Left lung (tissue), 10 donors: ENCODE measurements around the gene ANKFY1. TPM values are rescaled to one million over a fixed set of nuclear protein-coding genes. Genes with fewer than 3 reads are reported as not detected.

Experiments
- ATAC-seq: fragments of 200-7000 bp; cut with Tn5 transposase; one replicate; pipeline ENCODE4 v1.9.1; 2020; ENCODE audit warnings: moderate library complexity
- DNase-seq, 4 donors: peaks; one replicate each; pipeline ENCODE4 v3.0.0-alpha.2; 2013 to 2020
- H3K27ac ChIP-seq, 2 donors: fragments of 200-600 bp; sonication (generic) in 1 of 2; one replicate each; pipeline versions ENCODE4 v1.5.0 to v1.8.0; 2020 to 2021
- H3K27me3 ChIP-seq, 2 donors: fragments of 200-600 bp; sonication (generic) in 1 of 2; one replicate each; pipeline versions ENCODE4 v1.5.0 to v1.8.0; 2020 to 2021
- H3K36me3 ChIP-seq, 2 donors: fragments of 200-600 bp; sonication (generic) in 1 of 2; one replicate each; pipeline versions ENCODE4 v1.5.0 to v1.8.0; 2020 to 2021
- H3K4me1 ChIP-seq, 2 donors: fragments of 200-600 bp; one replicate each; pipeline ENCODE4 v1.8.0; 2021
- H3K4me3 ChIP-seq, 2 donors: fragments of 200-600 bp; sonication (generic) in 1 of 2; one replicate each; pipeline versions ENCODE4 v1.5.0 to v1.8.0; 2020 to 2021; ENCODE audit warnings: mild to moderate bottlenecking in 1 of 2
- H3K9me3 ChIP-seq, 2 donors: fragments of 200-600 bp; sonication (generic) in 1 of 2; one replicate each; pipeline versions ENCODE4 v1.5.0 to v1.8.0; 2020 to 2021
- CTCF ChIP-seq, 2 donors: fragments of 200-600 bp; sonication (generic) in 1 of 2; IDR thresholded peaks; one replicate each; pipeline versions ENCODE4 v1.5.0 to v1.8.0; 2021; ENCODE audit warnings: antibody characterized with exemption in 2 of 2
- intact Hi-C, 2 donors: fragments of 100-400 bp; cut with DNase I; formaldehyde crosslinking; loops; one replicate each; pipeline versions ENCODE4 v1.11.2 to v1.14.2; 2022
- polyA plus RNA-seq, 6 donors: library from polyadenylated mRNA; unstranded; fragments of 120-200 nt; gene quantifications; one replicate each; pipeline ENCODE4 v1.2.1, GENCODE V29; 2013; ENCODE audit not compliant: insufficient read length in 6 of 6
- total RNA-seq, 2 donors: library from RNA; stranded (reverse); fragmentation: NEBNext Ultra II Directional; extraction: Animal tissue kit (Norgen Biotek cat#: 25700); gene quantifications; one replicate each; pipeline ENCODE4 v1.2.1, GENCODE V29; 2021
- donor health status: DM: no; HTN: yes; CAD: no.
- donor health status: DM: no; HTN: no; CAD: no.

The ANKFY1 gene
- total and polyA plus RNA-seq, 8 donors = 52.9 to 76.9 (median 56.2) TPM

GRCh38 chr17:4307179-4307930 lies 43.6 kb upstream of the ANKFY1 start:
- Histone ChIP-seq H3K4me1 (peaks cover 13 to 32% of the 10 kb centered on the region in 2 donors), H3K27me3 (no peaks in the 10 kb centered on the region), H3K36me3 (peaks cover 0 to 14% of the 10 kb centered on the region in 2 donors), H3K27ac (no peak overlapping the region), H3K9me3 (no peaks in the 10 kb centered on the region), H3K4me3 (no peak overlapping the region)
- DNase-seq (no peak), ATAC-seq (no peak)
- no peak for TF ChIP-seq CTCF (IDR thresholded peaks at IDR 0.05)
- intact Hi-C loops = no loop called here

GRCh38 chr17:4305224-4305623 lies 41.4 kb upstream of the ANKFY1 start:
- intact Hi-C loops = no loop called here
- no peak for ATAC-seq
- Histone ChIP-seq H3K4me1 (peaks cover 6 to 20% of the 10 kb centered on the region in 2 donors), H3K9me3 (no peaks in the 10 kb centered on the region), H3K27ac (no peak overlapping the region), H3K4me3 (no peak overlapping the region), H3K36me3 (peaks cover 0 to 19% of the 10 kb centered on the region in 2 donors), H3K27me3 (no peaks in the 10 kb centered on the region)
- no peak for DNase-seq
- TF ChIP-seq CTCF (IDR thresholded peaks at IDR 0.05) = no peak

- no peaks in the 10 kb centered on the region for H3K27me3 ChIP-seq
- no peak overlapping the region for H3K4me3 ChIP-seq
- peaks cover 0 to 19% of the 10 kb centered on the region in 2 donors for H3K36me3 ChIP-seq
- H3K9me3 ChIP-seq = no peaks in the 10 kb centered on the region
- intact Hi-C loops = no loop called here
- TF ChIP-seq CTCF (IDR thresholded peaks at IDR 0.05) = peak; percentile 54 to 71
- H3K27ac ChIP-seq = no peak overlapping the region
- ATAC-seq (peak; percentile 88), DNase-seq (peak in 1 of 4 donors; percentile 29)
- H3K4me1 ChIP-seq = peaks cover 0 to 14% of the 10 kb centered on the region in 2 donors
These were observed 40.7 kb upstream of the ANKFY1 start for GRCh38 chr17:4304417-4305027.

GRCh38 chr17:4301066-4301465 lies 37.3 kb upstream of the ANKFY1 start:
- intact Hi-C loops = no loop called here

More at GRCh38 chr17:4301066-4301465, 37.3 kb upstream of the ANKFY1 start:
- Histone ChIP-seq H3K27ac (no peak overlapping the region), H3K4me1 (peaks cover 0 to 5% of the 10 kb centered on the region in 2 donors), H3K27me3 (no peaks in the 10 kb centered on the region), H3K36me3 (peaks cover 0 to 16% of the 10 kb centered on the region in 2 donors), H3K9me3 (no peaks in the 10 kb centered on the region), H3K4me3 (no peak overlapping the region)
- DNase-seq = no peak
- no peak for ATAC-seq
- no peak for TF ChIP-seq CTCF (IDR thresholded peaks at IDR 0.05)
